HCT116 (cell line): ENCODE data around the gene FOXP1.

Experiments
- CEBPB ChIP-seq: IDR thresholded peaks from 2 replicates; pipeline ENCODE4 v1.6.1; 2012; ENCODE audit warnings: low read depth
- EGR1 ChIP-seq: IDR thresholded peaks from 2 replicates; pipeline ENCODE4 v1.6.1; 2012; ENCODE audit warnings: low read depth
- EZH2 ChIP-seq: fragments of 200-600 bp; sonication (generic); IDR thresholded peaks from 2 replicates; pipeline ENCODE4 v1.6.1; 2017; ENCODE audit warnings: antibody characterized with exemption, mixed run types
- POLR2A ChIP-seq: IDR thresholded peaks from 2 replicates; pipeline ENCODE4 v1.7.0; 2011; ENCODE audit warnings: borderline replicate concordance; ENCODE audit not compliant: insufficient read depth, insufficient read length; ENCODE audit errors: extremely low read depth
- RAD21 ChIP-seq: IDR thresholded peaks from 2 replicates; pipeline ENCODE4 v1.6.1; 2012; ENCODE audit warnings: low read depth, mild to moderate bottlenecking
- SIN3A ChIP-seq: IDR thresholded peaks from 2 replicates; pipeline ENCODE4 v1.6.1; 2012; ENCODE audit warnings: low read depth
- TCF7L2 ChIP-seq: IDR thresholded peaks from 2 replicates; pipeline ENCODE4 v1.7.0; 2011; ENCODE audit warnings: borderline replicate concordance, inconsistent platforms; ENCODE audit not compliant: insufficient read depth, insufficient read length; ENCODE audit errors: extremely low read depth
- ZFX ChIP-seq: fragments of 450-650 bp; IDR thresholded peaks from 2 replicates; pipeline ENCODE4 v1.6.1; 2017
- TF ChIP-seq, protein P1 (sequence below): IDR thresholded peaks from 2 replicates; pipeline ENCODE4 v1.6.1; 2012
- TF ChIP-seq, protein P2 (sequence below), 3 experiments: fragments of 200-600 bp in 1 of 3; sonication (generic) in 1 of 3; IDR thresholded peaks in 2 of 3; conservative IDR thresholded peaks in 1 of 3; 2 replicates each; pipeline ENCODE4 v1.5.1; 2012 to 2017; ENCODE audit warnings: low read depth in 2 of 3, low read length in 2 of 3, antibody characterized with exemption in 1 of 3, borderline replicate concordance in 1 of 3, control low read depth in 1 of 3, mild to moderate bottlenecking in 1 of 3, mixed read lengths in 1 of 3, mixed run types in 1 of 3, moderate library complexity in 1 of 3; ENCODE audit not compliant: insufficient read depth in 1 of 3
- TF ChIP-seq, protein P3 (sequence below): IDR thresholded peaks from 2 replicates; pipeline ENCODE4 v1.6.1; 2011; ENCODE audit warnings: mild to moderate bottlenecking, low read length, moderate library complexity; ENCODE audit not compliant: insufficient replicate concordance; ENCODE audit errors: extremely low read depth

DNA sequence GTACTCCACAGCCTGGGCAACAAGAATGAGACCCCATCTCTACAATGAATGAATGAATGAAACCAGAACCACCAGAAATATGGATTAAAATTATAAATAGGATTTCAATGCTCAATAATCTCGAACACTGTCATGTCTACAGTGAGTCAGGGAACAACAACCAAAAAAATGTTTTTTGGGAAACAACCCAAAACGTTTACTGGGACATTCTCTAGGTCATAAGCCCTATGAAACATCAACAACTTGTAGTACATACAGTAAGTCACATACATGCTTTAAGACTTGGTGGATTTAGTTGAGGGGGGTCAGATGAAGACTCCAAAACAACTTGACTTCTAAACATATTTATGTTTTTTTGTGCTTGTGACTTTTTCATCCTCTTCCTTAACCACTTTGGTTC is 511.2 kb downstream of the FOXP1 start:
- TF ChIP-seq POLR2A (no peak), EGR1 (no peak), SIN3A (no peak), TCF7L2 (no peak), RAD21 (no peak), CEBPB (no peak), ZFX (no peak), EZH2 (no peak)
- TF ChIP-seq, protein P1, sequence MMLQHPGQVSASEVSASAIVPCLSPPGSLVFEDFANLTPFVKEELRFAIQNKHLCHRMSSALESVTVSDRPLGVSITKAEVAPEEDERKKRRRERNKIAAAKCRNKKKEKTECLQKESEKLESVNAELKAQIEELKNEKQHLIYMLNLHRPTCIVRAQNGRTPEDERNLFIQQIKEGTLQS: no peak
- TF ChIP-seq, protein P2, sequence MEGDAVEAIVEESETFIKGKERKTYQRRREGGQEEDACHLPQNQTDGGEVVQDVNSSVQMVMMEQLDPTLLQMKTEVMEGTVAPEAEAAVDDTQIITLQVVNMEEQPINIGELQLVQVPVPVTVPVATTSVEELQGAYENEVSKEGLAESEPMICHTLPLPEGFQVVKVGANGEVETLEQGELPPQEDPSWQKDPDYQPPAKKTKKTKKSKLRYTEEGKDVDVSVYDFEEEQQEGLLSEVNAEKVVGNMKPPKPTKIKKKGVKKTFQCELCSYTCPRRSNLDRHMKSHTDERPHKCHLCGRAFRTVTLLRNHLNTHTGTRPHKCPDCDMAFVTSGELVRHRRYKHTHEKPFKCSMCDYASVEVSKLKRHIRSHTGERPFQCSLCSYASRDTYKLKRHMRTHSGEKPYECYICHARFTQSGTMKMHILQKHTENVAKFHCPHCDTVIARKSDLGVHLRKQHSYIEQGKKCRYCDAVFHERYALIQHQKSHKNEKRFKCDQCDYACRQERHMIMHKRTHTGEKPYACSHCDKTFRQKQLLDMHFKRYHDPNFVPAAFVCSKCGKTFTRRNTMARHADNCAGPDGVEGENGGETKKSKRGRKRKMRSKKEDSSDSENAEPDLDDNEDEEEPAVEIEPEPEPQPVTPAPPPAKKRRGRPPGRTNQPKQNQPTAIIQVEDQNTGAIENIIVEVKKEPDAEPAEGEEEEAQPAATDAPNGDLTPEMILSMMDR (IDR thresholded peaks at IDR 0.05 in 2 of 3, conservative IDR thresholded peaks at IDR 0.05 in 1 of 3; ENCODE audit: borderline replicate concordance in 1 of 3, insufficient read depth in 1 of 3, low read depth in 2 of 3, low read length in 2 of 3): no peak
- TF ChIP-seq, protein P3, sequence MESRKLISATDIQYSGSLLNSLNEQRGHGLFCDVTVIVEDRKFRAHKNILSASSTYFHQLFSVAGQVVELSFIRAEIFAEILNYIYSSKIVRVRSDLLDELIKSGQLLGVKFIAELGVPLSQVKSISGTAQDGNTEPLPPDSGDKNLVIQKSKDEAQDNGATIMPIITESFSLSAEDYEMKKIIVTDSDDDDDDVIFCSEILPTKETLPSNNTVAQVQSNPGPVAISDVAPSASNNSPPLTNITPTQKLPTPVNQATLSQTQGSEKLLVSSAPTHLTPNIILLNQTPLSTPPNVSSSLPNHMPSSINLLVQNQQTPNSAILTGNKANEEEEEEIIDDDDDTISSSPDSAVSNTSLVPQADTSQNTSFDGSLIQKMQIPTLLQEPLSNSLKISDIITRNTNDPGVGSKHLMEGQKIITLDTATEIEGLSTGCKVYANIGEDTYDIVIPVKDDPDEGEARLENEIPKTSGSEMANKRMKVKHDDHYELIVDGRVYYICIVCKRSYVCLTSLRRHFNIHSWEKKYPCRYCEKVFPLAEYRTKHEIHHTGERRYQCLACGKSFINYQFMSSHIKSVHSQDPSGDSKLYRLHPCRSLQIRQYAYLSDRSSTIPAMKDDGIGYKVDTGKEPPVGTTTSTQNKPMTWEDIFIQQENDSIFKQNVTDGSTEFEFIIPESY: no peak
